NCI-H2171 (cell line): Measurements from ENCODE around the gene GADL1.

Experiments
- DNase-seq: peaks from one replicate; lab custom pipeline; 2025; lab: John Stamatoyannopoulos, UW

GADL1 gene

GRCh38 chr3:30756218-30756617 is 138.2 kb downstream of the GADL1 start:
- DNase-seq, result no peak

GRCh38 chr3:30754426-30754825 is 140.0 kb downstream of the GADL1 start:
- no peak for DNase-seq

GRCh38 chr3:30753766-30754165 is 140.7 kb downstream of the GADL1 start:
- no peak for DNase-seq

- no peak for DNase-seq
Observed at GRCh38 chr3:30752970-30753369, 141.5 kb downstream of the GADL1 start.

- no peak for DNase-seq
Observed at GRCh38 chr3:30752491-30752890, 142.0 kb downstream of the GADL1 start.

- DNase-seq, result no peak
Observed at GRCh38 chr3:30751610-30752299, 142.7 kb downstream of the GADL1 start.

GRCh38 chr3:30750967-30751366 is 143.5 kb downstream of the GADL1 start:
- DNase-seq, result no peak

- no peak for DNase-seq
Observed at GRCh38 chr3:30749230-30749629, 145.2 kb downstream of the GADL1 start.

- no peak for DNase-seq
Observed at GRCh38 chr3:30747771-30748281, 146.6 kb downstream of the GADL1 start.

GRCh38 chr3:30743641-30744317 is 150.7 kb downstream of the GADL1 start:
- no peak for DNase-seq

GRCh38 chr3:30742796-30743619 is 151.5 kb downstream of the GADL1 start:
- no peak for DNase-seq

- DNase-seq, result no peak
Observed at GRCh38 chr3:30741889-30742288, 152.6 kb downstream of the GADL1 start.

- DNase-seq, result no peak
Observed at GRCh38 chr3:30738605-30739004, 155.9 kb downstream of the GADL1 start.

GRCh38 chr3:30737743-30738499 is 156.5 kb downstream of the GADL1 start:
- no peak for DNase-seq

GRCh38 chr3:30733696-30734095 is 160.8 kb downstream of the GADL1 start:
- DNase-seq, result no peak

- no peak for DNase-seq
Observed at GRCh38 chr3:30733209-30733608, 161.3 kb downstream of the GADL1 start.

GRCh38 chr3:30730967-30731366 is 163.5 kb downstream of the GADL1 start:
- DNase-seq, result no peak

GRCh38 chr3:30729936-30730335 is 164.5 kb downstream of the GADL1 start:
- no peak for DNase-seq

GRCh38 chr3:30729512-30729911 is 164.9 kb downstream of the GADL1 start:
- no peak for DNase-seq

- DNase-seq, result no peak
Observed at GRCh38 chr3:30728143-30728542, 166.3 kb downstream of the GADL1 start.

GRCh38 chr3:30724863-30725262 is 169.6 kb downstream of the GADL1 start:
- DNase-seq, result no peak

GRCh38 chr3:30723211-30723610 is 171.2 kb downstream of the GADL1 start:
- no peak for DNase-seq
